Gastrocnemius medialis (tissue), 4 donors: ENCODE data around the gene PXN. TPM values are rescaled to one million over a fixed set of nuclear protein-coding genes. Genes with fewer than 3 reads are reported as not detected.
A peak's percentile ranks its signal among the peaks of the same experiment; 100 is the strongest.
"Not testable (repeated sequence)": the region's sequence is repeated elsewhere in the genome, so short reads cannot be mapped to it uniquely, and the experiment has no call there.

Experiments
- ATAC-seq, 2 donors: fragments of 150-250 bp; one replicate each; pipeline ENCODE4 v1.9.1; 2016
- DNase-seq, 2 donors: peaks; one replicate each; pipeline ENCODE4 v3.0.0-alpha.2; 2019
- H3K27ac ChIP-seq, 4 donors: fragments of 200-600 bp; sonication (generic); 1 replicate in 1 of 4; 2 replicates in 3 of 4; pipeline ENCODE4 v1.5.1; 2016 to 2018; ENCODE audit warnings: mild to moderate bottlenecking in 2 of 4, moderate library complexity in 1 of 4
- H3K27me3 ChIP-seq, 3 donors: fragments of 200-600 bp; sonication (generic) in 2 of 3; 1 replicate in 1 of 3; 2 replicates in 2 of 3; pipeline versions ENCODE4 v1.5.1 to v1.6.0; 2016 to 2019; ENCODE audit warnings: mild to moderate bottlenecking in 1 of 3, moderate library complexity in 1 of 3
- H3K36me3 ChIP-seq, 2 donors: fragments of 200-600 bp; sonication (generic) in 1 of 2; one replicate each; pipeline ENCODE4 v1.5.1; 2017 to 2018
- H3K4me1 ChIP-seq, 2 donors: fragments of 200-600 bp; sonication (generic) in 1 of 2; one replicate each; pipeline ENCODE4 v1.5.1; 2016 to 2017; ENCODE audit warnings: mild to moderate bottlenecking in 2 of 2
- H3K4me3 ChIP-seq, 4 donors: fragments of 200-600 bp; sonication (generic) in 3 of 4; 1 replicate in 1 of 4; 2 replicates in 3 of 4; pipeline ENCODE4 v1.5.1; 2016 to 2019; ENCODE audit warnings: mild to moderate bottlenecking in 2 of 4
- H3K9me3 ChIP-seq, 3 donors: fragments of 200-600 bp; sonication (generic) in 2 of 3; 1 replicate in 1 of 3; 2 replicates in 2 of 3; pipeline ENCODE4 v1.5.1; 2016 to 2019
- POLR2A ChIP-seq, 2 donors: fragments of 450-650 bp; IDR thresholded peaks; one replicate each; pipeline ENCODE4 v1.6.1; 2017; ENCODE audit warnings: antibody characterized with exemption in 2 of 2, mild to moderate bottlenecking in 2 of 2, moderate library complexity in 2 of 2
- in situ Hi-C, 4 donors: fragments of 200-750 bp; cut with MboI; loops; one replicate each; pipeline versions ENCODE4 v1.15.0 to v1.8.0; 2017; ENCODE audit warnings: low sequenced_read_pairs in 4 of 4
- intact Hi-C: fragments of 100-400 bp; cut with DNase I; formaldehyde crosslinking; loops from one replicate; pipeline ENCODE4 v1.15.1; 2023; ENCODE audit warnings: low total_unique reads
- total RNA-seq, 4 donors: library from RNA; depleted of rRNA; stranded (reverse); fragments of >200 nt; gene quantifications; one replicate each; pipeline versions ENCODE4 v1.1.0 to v1.2.3, GENCODE V29; 2016
- TF ChIP-seq, protein P1 (sequence below), 5 experiments: fragments of 450-650 bp in 3 of 5; fragments of 200-600 bp in 2 of 5; sonication (generic) in 2 of 5; IDR thresholded peaks in 4 of 5; conservative IDR thresholded peaks in 1 of 5; 1 replicate in 4 of 5; 2 replicates in 1 of 5; pipeline ENCODE4 v1.5.1; 2016 to 2019; ENCODE audit warnings: antibody characterized with exemption in 5 of 5, mild to moderate bottlenecking in 3 of 5, moderate library complexity in 3 of 5

PXN gene
- total RNA-seq, 4 donors from 2014 or later: 48.8 to 102 (median 77.9) TPM

DNA sequence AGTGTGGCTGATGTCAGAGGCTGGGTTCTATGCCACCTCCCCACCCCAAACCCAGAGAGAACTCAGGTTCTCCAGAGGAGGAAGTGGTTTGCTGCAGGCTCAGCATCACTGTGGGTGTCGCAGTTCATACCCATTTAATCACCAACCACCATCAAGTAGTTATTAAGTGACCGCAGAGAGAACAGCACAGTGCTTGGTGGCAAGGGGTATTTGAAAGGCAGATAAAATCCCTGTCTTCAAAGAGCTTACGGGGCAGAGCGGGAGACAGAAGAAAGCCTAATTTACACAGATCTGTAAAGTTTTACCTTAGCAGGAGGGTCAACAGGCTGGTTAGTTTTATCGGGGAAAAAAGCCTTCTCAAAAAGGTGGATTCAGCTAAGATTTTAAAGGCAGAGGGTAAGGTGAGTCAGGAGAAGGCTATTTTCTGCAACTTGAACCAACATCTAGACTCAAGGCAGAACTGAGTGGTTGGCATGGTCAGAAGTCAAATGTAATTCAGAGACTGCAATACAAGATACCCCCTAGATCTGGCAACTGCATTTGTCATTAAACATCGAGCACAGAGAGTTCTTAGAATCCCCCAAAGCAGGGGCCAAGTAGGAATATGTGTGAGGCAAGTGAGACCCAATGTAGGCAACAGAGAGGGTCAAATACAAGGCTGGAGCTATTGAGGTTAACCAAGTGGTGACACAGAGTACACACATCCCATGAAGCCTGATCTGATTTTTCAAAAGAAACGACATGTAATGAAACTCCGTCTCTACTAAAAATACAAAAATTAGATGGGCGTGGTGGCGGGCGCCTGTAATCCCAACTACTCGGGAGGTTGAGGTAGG is 13.2 kb downstream of the PXN start:
- Histone ChIP-seq H3K27ac (peak overlapping the region; percentile 77 to 99 (median 92)), H3K9me3 (no peaks in the 10 kb centered on the region), H3K4me3 (no peak overlapping the region), H3K27me3 (no peaks in the 10 kb centered on the region), H3K36me3 (no peaks in the 10 kb centered on the region), H3K4me1 (peaks cover 86 to 88% of the 10 kb centered on the region in 2 donors)
- in situ Hi-C loops (no loop called here), intact Hi-C loops (no loop called here)
- DNase-seq (no peak), ATAC-seq (no peak)
- TF ChIP-seq, protein P1, sequence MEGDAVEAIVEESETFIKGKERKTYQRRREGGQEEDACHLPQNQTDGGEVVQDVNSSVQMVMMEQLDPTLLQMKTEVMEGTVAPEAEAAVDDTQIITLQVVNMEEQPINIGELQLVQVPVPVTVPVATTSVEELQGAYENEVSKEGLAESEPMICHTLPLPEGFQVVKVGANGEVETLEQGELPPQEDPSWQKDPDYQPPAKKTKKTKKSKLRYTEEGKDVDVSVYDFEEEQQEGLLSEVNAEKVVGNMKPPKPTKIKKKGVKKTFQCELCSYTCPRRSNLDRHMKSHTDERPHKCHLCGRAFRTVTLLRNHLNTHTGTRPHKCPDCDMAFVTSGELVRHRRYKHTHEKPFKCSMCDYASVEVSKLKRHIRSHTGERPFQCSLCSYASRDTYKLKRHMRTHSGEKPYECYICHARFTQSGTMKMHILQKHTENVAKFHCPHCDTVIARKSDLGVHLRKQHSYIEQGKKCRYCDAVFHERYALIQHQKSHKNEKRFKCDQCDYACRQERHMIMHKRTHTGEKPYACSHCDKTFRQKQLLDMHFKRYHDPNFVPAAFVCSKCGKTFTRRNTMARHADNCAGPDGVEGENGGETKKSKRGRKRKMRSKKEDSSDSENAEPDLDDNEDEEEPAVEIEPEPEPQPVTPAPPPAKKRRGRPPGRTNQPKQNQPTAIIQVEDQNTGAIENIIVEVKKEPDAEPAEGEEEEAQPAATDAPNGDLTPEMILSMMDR (IDR thresholded peaks at IDR 0.05 in 4 of 5, conservative IDR thresholded peaks at IDR 0.05 in 1 of 5): no peak
- no peak for TF ChIP-seq POLR2A (IDR thresholded peaks at IDR 0.05)

- Histone ChIP-seq H3K4me1 (peaks cover 86 to 88% of the 10 kb centered on the region in 2 donors), H3K27ac (peak overlapping the region; percentile 77 to 99 (median 92))
- DNase-seq, H3K4me3 ChIP-seq, H3K9me3 ChIP-seq, H3K36me3 ChIP-seq, H3K27me3 ChIP-seq, in situ Hi-C loops, intact Hi-C loops, ATAC-seq: not testable (repeated sequence)
Observed at GRCh38 chr12:120251364-120252070, 14.0 kb downstream of the PXN start.

DNA sequence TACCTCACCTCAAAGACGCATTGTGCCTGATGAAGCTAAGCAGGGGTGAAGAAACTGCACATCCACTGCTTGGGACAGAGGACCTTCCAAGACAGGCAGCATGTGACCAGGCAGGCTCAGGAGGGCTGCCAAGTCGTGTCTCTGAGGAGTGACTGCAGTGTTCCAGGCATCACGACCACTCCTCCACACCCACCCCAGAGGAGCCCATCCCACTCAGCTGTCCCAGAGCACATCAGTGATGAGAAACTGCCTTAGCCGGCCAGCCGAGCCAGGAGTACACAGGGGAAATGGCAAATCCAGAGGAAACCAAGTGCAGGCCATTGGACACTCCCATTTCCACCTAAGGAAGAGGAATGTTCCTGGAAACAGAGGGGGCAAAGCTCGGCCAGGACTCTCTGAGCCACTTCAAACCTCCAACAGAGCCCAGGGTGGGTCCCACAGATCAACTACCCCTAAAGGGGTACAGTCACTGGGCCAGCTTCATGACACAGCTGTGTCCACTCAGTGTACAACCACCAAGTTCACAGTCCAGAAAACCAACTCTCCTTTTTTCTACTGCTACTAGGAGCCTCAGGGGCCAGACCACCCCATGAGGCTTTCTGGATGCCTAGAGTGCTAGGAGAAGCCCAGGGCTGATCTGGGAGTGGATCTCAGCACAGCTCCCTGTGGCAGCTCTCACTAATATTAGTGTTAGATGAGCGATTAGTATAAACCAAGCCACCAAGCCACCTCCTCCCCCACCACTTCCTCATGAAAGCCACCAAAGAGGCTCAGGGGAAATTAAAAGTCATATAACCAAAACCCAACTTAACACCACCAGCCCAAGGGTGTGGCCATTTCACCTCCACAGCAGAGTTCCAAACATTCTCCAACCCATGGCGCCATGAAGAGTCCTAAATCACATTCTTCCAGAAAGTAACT is 15.4 kb downstream of the PXN start:
- ATAC-seq (peak; percentile 49 to 57), DNase-seq (peak; percentile 70 to 86)
- intact Hi-C loops (no loop called here), in situ Hi-C loops (no loop called here)
- TF ChIP-seq POLR2A (IDR thresholded peaks at IDR 0.05): peak in 1 of 2 donors; percentile 30
- TF ChIP-seq, protein P1 (IDR thresholded peaks at IDR 0.05 in 4 of 5, conservative IDR thresholded peaks at IDR 0.05 in 1 of 5): no peak
- Histone ChIP-seq H3K36me3 (no peaks in the 10 kb centered on the region), H3K4me1 (peaks cover 76 to 91% of the 10 kb centered on the region in 2 donors), H3K27me3 (no peaks in the 10 kb centered on the region), H3K4me3 (peak overlapping the region; percentile 11 to 41 (median 38)), H3K27ac (peak overlapping the region; percentile 77 to 99 (median 92)), H3K9me3 (no peaks in the 10 kb centered on the region)

- H3K4me3 ChIP-seq: peak overlapping the region; percentile 11 to 41 (median 38)
- no peak for DNase-seq
Observed at GRCh38 chr12:120249266-120249874, 16.2 kb downstream of the PXN start.

More at GRCh38 chr12:120249266-120249874, 16.2 kb downstream of the PXN start:
- H3K9me3 ChIP-seq: no peaks in the 10 kb centered on the region
- no peaks in the 10 kb centered on the region for H3K27me3 ChIP-seq
- in situ Hi-C loops: no loop called here
- H3K27ac ChIP-seq: peak overlapping the region; percentile 77 to 99 (median 92)
- no peaks in the 10 kb centered on the region for H3K36me3 ChIP-seq
- H3K4me1 ChIP-seq: peaks cover 72 to 89% of the 10 kb centered on the region in 2 donors
- no peak for TF ChIP-seq POLR2A (IDR thresholded peaks at IDR 0.05)
- TF ChIP-seq, protein P1 (IDR thresholded peaks at IDR 0.05 in 4 of 5, conservative IDR thresholded peaks at IDR 0.05 in 1 of 5): no peak
- intact Hi-C loops: no loop called here
- ATAC-seq: no peak
